ENCODE data around the gene PTPRR.
"Not testable (repeated sequence)": the region's sequence is repeated elsewhere in the genome, so short reads cannot be mapped to it uniquely, and the experiment has no call there.

The PTPRR gene

GRCh38 chr12:70837026-70837425 lies 83.5 kb downstream of the PTPRR start:
- no peak for DNase-seq

GRCh38 chr12:70835948-70836347 lies 84.6 kb downstream of the PTPRR start:
- DNase-seq, result no peak

GRCh38 chr12:70831543-70831942 lies 89.0 kb downstream of the PTPRR start:
- DNase-seq, result no peak

GRCh38 chr12:70830221-70831061 lies 90.1 kb downstream of the PTPRR start:
- DNase-seq, result no peak

- no peak for DNase-seq
Measured at GRCh38 chr12:70829070-70829469, 91.5 kb downstream of the PTPRR start.

GRCh38 chr12:70828351-70828750 lies 92.2 kb downstream of the PTPRR start:
- DNase-seq, result no peak

GRCh38 chr12:70826156-70826555 lies 94.4 kb downstream of the PTPRR start:
- DNase-seq, result no peak

GRCh38 chr12:70824511-70824910 lies 96.0 kb downstream of the PTPRR start:
- DNase-seq, result no peak

GRCh38 chr12:70823182-70823976 lies 97.2 kb downstream of the PTPRR start:
- DNase-seq, result no peak

- DNase-seq, result no peak
Measured at GRCh38 chr12:70822412-70822811, 98.1 kb downstream of the PTPRR start.

GRCh38 chr12:70815971-70816391 lies 104.6 kb downstream of the PTPRR start:
- no peak for DNase-seq

- DNase-seq, result no peak
Measured at GRCh38 chr12:70815056-70815455, 105.5 kb downstream of the PTPRR start.

GRCh38 chr12:70813559-70813958 lies 107.0 kb downstream of the PTPRR start:
- no peak for DNase-seq

- no peak for DNase-seq
Measured at GRCh38 chr12:70812136-70812535, 108.4 kb downstream of the PTPRR start.

- no peak for DNase-seq
Measured at GRCh38 chr12:70809887-70810286, 110.7 kb downstream of the PTPRR start.

GRCh38 chr12:70807993-70808392 lies 112.5 kb downstream of the PTPRR start:
- not testable (repeated sequence) for DNase-seq

- no peak for DNase-seq
Measured at GRCh38 chr12:70806827-70807226, 113.7 kb downstream of the PTPRR start.

- DNase-seq, result no peak
Measured at GRCh38 chr12:70806043-70806442, 114.5 kb downstream of the PTPRR start.

GRCh38 chr12:70798016-70798783 lies 122.3 kb downstream of the PTPRR start:
- no peak for DNase-seq

GRCh38 chr12:70796989-70797388 lies 123.5 kb downstream of the PTPRR start:
- no peak for DNase-seq

- no peak for DNase-seq
Measured at GRCh38 chr12:70795608-70796007, 124.9 kb downstream of the PTPRR start.

GRCh38 chr12:70794131-70794530 lies 126.4 kb downstream of the PTPRR start:
- DNase-seq, result no peak

GRCh38 chr12:70788774-70789173 lies 131.8 kb downstream of the PTPRR start:
- no peak for DNase-seq
